Fibroblast of villous mesenchyme (primary cell): ENCODE data around the gene PRODH. TPM values are rescaled to one million over a fixed set of nuclear protein-coding genes. Genes with fewer than 3 reads are reported as not detected.
"Not testable (repeated sequence)": the region's sequence is repeated elsewhere in the genome, so short reads cannot be mapped to it uniquely, and the experiment has no call there.

Source experiments
- DNase-seq: peaks from one replicate; pipeline ENCODE4 v3.0.0-alpha.2; 2010; ENCODE audit warnings: low read depth
- H3K4me3 ChIP-seq: 2 replicates; pipeline ENCODE4 v1.5.1; 2011; ENCODE audit warnings: low read depth, mild to moderate bottlenecking, low read length
- CTCF ChIP-seq: IDR thresholded peaks from 2 replicates; pipeline ENCODE4 v1.5.1; 2012; ENCODE audit warnings: low read depth, mild to moderate bottlenecking, low read length; ENCODE audit not compliant: insufficient read depth
- total RNA-seq: library from RNA; depleted of rRNA; stranded (reverse); fragments of >200 nt; gene quantifications from 2 replicates; pipeline ENCODE4 v1.2.3, GENCODE V29; 2012

PRODH gene
- total RNA-seq, 1 donor = not detected

- DNase-seq, H3K4me3 ChIP-seq: not testable (repeated sequence)
Observed at GRCh38 chr22:18911535-18911934, 24.6 kb downstream of the PRODH start.

GRCh38 chr22:18909556-18909955, 26.5 kb downstream of the PRODH start:
- H3K4me3 ChIP-seq = no peak overlapping the region
- DNase-seq = no peak
- TF ChIP-seq CTCF = no peak

DNA sequence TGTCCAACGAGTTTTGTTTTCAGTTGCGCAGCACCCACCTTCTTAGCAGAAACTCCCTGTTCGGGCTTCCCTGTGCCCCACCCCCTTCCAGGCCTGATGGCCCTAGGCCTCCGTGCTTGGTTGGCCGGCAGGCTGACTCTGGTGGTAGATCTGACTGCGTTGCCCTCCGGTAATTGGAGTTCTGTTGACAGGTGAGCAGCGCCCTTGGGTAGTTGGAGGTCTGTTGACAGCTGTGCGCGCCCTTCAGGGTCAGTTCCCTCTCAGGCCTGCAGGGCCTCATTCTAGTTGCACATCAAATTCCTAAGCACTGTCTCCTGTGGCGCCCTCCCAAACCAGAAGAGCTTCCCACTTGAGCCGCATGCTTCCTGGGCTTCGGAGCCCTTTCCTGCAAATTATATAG, 29.2 kb downstream of the PRODH start:
- no peak overlapping the region for H3K4me3 ChIP-seq
- no peak for TF ChIP-seq CTCF
- no peak for DNase-seq

DNA sequence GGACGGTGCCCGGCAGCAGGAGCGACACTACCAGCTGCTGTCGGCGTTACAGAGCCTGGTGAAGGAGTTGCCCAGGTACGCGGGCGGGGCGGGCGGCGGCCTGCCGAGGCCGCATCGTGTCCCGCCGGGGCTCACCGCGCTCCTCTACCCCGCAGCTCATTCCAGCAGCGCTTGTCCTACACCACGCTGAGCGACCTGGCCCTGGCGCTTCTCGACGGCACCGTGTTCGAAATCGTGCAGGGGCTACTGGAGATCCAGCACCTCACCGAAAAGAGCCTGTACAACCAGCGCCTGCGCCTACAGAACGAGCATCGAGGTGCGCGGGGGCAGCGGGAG, 29.7 kb downstream of the PRODH start:
- H3K4me3 ChIP-seq, DNase-seq: not testable (repeated sequence)

- DNase-seq = no peak
- H3K4me3 ChIP-seq = no peak within 1 kb of the TSS
- TF ChIP-seq CTCF = no peak
Observed at GRCh38 chr22:18905540-18906409, 30.3 kb downstream of the PRODH start, which contains the start of gene DGCR6. DGCR6 (plus strand) TSS chr22:18906320; CDS start chr22:18906375, 55 bp downstream.

DNA sequence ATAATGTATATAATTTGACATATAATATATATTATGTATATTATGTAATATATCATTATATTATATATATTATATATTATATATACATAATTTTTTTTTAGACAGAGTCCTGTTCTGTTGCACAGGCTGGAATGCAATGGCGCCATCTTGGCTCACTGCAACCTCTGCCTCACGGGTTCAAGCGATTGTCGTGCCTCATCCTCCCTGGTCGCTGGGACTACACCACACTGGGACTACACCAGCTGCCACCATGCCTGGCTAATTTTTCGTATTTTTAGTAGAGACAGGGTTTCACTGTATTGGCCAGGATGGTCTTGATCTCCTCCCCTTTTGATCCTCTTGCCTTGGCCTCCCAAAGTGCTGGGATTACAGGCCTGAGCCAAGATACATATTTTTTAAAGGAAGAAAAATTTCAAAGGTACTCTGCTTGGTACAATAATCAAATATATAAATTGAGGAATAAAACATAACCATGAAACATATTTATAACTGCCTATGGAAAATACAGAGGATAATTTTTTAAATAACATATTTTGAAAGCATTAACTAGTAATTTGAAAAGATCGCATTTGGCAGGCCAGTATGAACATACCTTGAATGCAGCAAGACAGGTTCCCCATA, 39.9 kb downstream of the PRODH start:
- not testable (repeated sequence) for DNase-seq, H3K4me3 ChIP-seq

DNA sequence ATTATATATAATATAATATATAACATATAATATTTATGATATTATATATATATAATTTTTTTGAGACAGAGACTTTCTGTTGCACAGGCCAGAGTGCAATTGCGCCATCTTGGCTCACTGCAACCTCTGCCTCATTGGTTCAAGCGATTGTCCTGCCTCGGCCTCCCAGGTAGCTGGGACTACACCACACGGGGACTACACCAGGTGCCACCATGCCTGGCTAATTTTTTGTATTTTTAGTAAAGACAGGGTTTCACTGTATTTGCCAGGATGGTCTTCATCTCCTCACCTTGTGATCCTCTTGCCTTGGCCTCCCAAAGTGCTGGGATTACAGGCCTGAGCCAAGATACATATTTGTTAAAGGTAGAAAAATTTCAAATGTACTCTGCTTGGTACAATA, 42.3 kb downstream of the PRODH start:
- not testable (repeated sequence) for H3K4me3 ChIP-seq, DNase-seq

DNA sequence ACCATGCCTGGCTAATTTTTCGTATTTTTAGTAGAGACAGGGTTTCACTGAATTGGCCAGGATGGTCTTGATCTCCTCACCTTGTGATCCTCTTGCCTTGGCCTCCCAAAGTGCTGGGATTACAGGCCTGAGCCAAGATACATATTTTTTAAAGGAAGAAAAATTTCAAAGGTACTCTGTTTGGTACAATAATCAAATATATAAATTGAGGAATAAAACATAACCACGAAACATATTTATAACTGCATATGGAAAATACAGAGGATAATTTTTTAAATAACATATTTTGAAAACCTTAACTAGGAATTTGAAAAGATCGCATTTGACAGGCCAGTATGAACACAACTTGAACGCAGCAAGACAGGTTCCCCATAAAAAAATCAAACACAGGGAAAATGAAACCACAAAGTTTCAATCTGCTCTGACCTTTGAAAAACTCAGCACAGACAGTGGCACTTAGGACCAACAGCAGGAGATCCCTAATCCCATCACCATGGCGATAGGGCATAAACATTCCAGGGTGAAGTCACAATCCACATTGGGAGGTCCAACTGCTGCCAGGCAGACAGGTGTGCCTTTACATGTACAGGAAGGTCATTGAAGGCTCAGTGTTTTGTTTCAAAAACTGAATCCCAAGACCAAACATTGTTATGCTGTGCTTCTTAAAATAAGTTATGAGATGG, 45.4 kb downstream of the PRODH start:
- not testable (repeated sequence) for DNase-seq, H3K4me3 ChIP-seq

GRCh38 chr22:18888115-18888514, 48.0 kb downstream of the PRODH start:
- H3K4me3 ChIP-seq = no peak overlapping the region
- no peak for TF ChIP-seq CTCF
- no peak for DNase-seq

GRCh38 chr22:18884465-18884864, 51.6 kb downstream of the PRODH start:
- not testable (repeated sequence) for DNase-seq, H3K4me3 ChIP-seq

GRCh38 chr22:18881260-18881659, 54.8 kb downstream of the PRODH start:
- not testable (repeated sequence) for H3K4me3 ChIP-seq, DNase-seq
